Nephron progenitor cell (in vitro differentiated cells): ENCODE results near the gene GRK7.
"Not testable (repeated sequence)": the region's sequence is repeated elsewhere in the genome, so short reads cannot be mapped to it uniquely, and the experiment has no call there.

Experiments used
- DNase-seq: peaks from one replicate; pipeline ENCODE4 v3.0.0; 2021
- H3K27ac Mint-ChIP-seq: 2 replicates; pipeline ENCODE4 v1.8.0; 2021; ENCODE audit warnings: mild to moderate bottlenecking, moderate library complexity, mixed read lengths
- H3K27me3 Mint-ChIP-seq: 2 replicates; pipeline ENCODE4 v1.8.0; 2021; ENCODE audit warnings: mild to moderate bottlenecking, low read depth, mixed read lengths; ENCODE audit not compliant: poor library complexity
- H3K36me3 Mint-ChIP-seq: 2 replicates; pipeline ENCODE4 v1.8.0; 2021; ENCODE audit warnings: low read depth, mixed read lengths
- H3K4me1 Mint-ChIP-seq: 2 replicates; pipeline ENCODE4 v1.8.0; 2021; ENCODE audit warnings: mixed read lengths
- H3K4me3 Mint-ChIP-seq: 2 replicates; pipeline ENCODE4 v1.8.0; 2021; ENCODE audit warnings: mild to moderate bottlenecking, moderate library complexity, mixed read lengths
- H3K9me3 Mint-ChIP-seq: 2 replicates; pipeline ENCODE4 v1.8.0; 2021; ENCODE audit warnings: mild to moderate bottlenecking, moderate library complexity, mixed read lengths
- TF ChIP-seq, protein P1 (sequence below): fragments of 200-600 bp; sonication (generic); IDR thresholded peaks from 2 replicates; pipeline ENCODE4 v1.5.0; 2021; ENCODE audit warnings: antibody characterized with exemption

Gene GRK7

GRCh38 chr3:141739731-141740130 lies 23.5 kb upstream of the GRK7 start:
- Mint-ChIP-seq H3K27ac (peak overlapping the region; percentile 99), H3K4me3 (peak overlapping the region; percentile 93), H3K36me3 (peaks cover 19% of the 10 kb centered on the region), H3K4me1 (peaks cover 42% of the 10 kb centered on the region), H3K27me3 (peaks cover 10% of the 10 kb centered on the region), H3K9me3 (no peaks in the 10 kb centered on the region)
- no peak for DNase-seq
- TF ChIP-seq, protein P1, sequence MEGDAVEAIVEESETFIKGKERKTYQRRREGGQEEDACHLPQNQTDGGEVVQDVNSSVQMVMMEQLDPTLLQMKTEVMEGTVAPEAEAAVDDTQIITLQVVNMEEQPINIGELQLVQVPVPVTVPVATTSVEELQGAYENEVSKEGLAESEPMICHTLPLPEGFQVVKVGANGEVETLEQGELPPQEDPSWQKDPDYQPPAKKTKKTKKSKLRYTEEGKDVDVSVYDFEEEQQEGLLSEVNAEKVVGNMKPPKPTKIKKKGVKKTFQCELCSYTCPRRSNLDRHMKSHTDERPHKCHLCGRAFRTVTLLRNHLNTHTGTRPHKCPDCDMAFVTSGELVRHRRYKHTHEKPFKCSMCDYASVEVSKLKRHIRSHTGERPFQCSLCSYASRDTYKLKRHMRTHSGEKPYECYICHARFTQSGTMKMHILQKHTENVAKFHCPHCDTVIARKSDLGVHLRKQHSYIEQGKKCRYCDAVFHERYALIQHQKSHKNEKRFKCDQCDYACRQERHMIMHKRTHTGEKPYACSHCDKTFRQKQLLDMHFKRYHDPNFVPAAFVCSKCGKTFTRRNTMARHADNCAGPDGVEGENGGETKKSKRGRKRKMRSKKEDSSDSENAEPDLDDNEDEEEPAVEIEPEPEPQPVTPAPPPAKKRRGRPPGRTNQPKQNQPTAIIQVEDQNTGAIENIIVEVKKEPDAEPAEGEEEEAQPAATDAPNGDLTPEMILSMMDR: no peak

DNA sequence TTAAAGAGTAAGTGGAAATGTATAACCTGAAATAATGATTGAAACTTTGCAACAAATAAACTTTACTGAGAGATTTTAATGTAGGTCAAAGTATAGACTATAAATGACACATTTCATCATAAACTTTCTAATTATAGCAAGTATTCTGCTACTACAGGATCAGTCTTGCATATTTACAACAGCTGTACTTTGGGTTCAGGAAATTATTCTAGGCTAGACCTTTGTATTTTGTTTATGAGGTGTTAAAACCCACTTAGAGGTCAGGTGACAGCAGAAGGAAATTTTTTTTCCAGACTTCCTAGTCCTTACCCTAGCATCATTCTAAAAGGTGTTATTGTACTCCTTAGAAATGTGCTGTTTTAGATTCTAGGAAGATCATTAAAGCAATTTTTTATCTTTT lies 22.9 kb upstream of the GRK7 start:
- DNase-seq: no peak
- peak overlapping the region; percentile 93 for H3K4me3 Mint-ChIP-seq
- no peak overlapping the region for H3K27ac Mint-ChIP-seq
- H3K27me3 Mint-ChIP-seq: peaks cover 10% of the 10 kb centered on the region
- peaks cover 25% of the 10 kb centered on the region for H3K36me3 Mint-ChIP-seq
- no peaks in the 10 kb centered on the region for H3K9me3 Mint-ChIP-seq
- peaks cover 42% of the 10 kb centered on the region for H3K4me1 Mint-ChIP-seq
- TF ChIP-seq, protein P1: no peak

GRCh38 chr3:141743305-141743704 lies 19.9 kb upstream of the GRK7 start:
- TF ChIP-seq, protein P1: no peak
- H3K4me1 Mint-ChIP-seq: peaks cover 42% of the 10 kb centered on the region
- peaks cover 1% of the 10 kb centered on the region for H3K27me3 Mint-ChIP-seq
- no peak for DNase-seq
- no peaks in the 10 kb centered on the region for H3K9me3 Mint-ChIP-seq
- no peak overlapping the region for H3K4me3 Mint-ChIP-seq
- H3K36me3 Mint-ChIP-seq: peaks cover 30% of the 10 kb centered on the region
- no peak overlapping the region for H3K27ac Mint-ChIP-seq

GRCh38 chr3:141746962-141747361 lies 16.2 kb upstream of the GRK7 start:
- Mint-ChIP-seq H3K9me3 (no peaks in the 10 kb centered on the region), H3K27me3 (no peaks in the 10 kb centered on the region), H3K36me3 (peaks cover 37% of the 10 kb centered on the region), H3K4me3 (no peak overlapping the region), H3K27ac (no peak overlapping the region), H3K4me1 (peaks cover 19% of the 10 kb centered on the region)
- DNase-seq: no peak
- TF ChIP-seq, protein P1: no peak

DNA sequence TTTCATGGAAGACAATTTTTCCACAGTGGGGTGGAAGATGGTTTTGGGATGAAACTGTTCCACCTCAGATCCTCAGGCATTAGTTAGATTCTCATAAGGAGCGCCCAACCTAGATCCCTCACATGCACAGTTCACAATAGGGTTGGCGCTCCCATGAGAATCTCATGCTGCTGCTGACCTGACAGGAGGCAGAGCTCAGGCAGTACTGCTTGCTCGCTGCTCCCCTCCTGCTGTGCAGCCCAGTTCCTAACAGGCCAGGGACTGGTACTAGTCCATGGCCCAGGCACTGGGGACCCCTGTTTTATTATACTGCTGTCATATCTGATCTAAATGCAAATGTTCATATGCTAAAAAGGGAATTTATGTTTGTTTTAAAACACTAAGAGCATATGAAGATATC lies 9.8 kb upstream of the GRK7 start:
- H3K9me3 Mint-ChIP-seq: no peaks in the 10 kb centered on the region
- DNase-seq: no peak
- no peaks in the 10 kb centered on the region for H3K4me1 Mint-ChIP-seq
- H3K27me3 Mint-ChIP-seq: no peaks in the 10 kb centered on the region
- H3K4me3 Mint-ChIP-seq: no peak overlapping the region
- TF ChIP-seq, protein P1: no peak
- H3K27ac Mint-ChIP-seq: no peak overlapping the region
- peaks cover 7% of the 10 kb centered on the region for H3K36me3 Mint-ChIP-seq

DNA sequence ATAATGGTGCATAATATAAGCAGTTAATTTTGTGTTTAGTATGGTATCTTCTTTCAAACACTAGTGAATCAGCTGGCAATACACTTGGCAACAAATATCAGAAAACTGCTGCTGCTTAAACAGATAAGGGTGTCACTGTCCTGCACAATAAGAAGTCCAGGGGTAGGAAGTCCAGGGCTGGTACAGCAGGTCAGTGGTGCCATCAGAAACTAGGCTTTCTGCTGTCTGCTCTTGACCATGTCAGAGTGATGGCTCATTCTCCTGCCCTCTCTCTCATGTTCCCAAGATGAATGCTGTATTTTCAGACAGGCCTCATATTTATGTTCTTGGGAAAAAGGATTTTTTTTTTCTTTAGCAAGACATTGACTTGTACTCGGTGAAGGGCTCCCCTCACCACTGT lies 9.2 kb upstream of the GRK7 start:
- Mint-ChIP-seq H3K9me3 (no peaks in the 10 kb centered on the region), H3K4me3 (no peak overlapping the region), H3K36me3 (peaks cover 1% of the 10 kb centered on the region), H3K27me3 (no peaks in the 10 kb centered on the region), H3K4me1 (no peaks in the 10 kb centered on the region), H3K27ac (no peak overlapping the region)
- no peak for DNase-seq
- TF ChIP-seq, protein P1: no peak

DNA sequence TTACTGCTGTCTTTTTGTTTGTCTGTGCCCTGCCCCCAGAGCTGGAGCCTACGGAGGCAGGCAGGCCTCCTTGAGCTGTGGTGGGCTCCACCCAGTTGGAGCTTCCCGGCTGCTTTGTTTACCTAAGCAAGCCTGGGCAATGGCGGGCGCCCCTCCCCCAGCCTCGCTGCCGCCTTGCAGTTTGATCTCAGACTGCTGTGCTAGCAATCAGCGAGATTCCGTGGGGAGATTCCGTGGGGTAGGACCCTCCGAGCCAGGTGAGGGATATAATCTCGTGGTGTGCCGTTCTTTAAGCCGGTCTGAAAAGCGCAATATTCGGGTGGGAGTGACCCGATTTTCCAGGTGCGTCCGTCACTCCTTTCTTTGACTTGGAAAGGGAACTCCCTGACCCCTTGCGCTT lies 656 bp upstream of the GRK7 start:
- not testable (repeated sequence) for H3K27ac Mint-ChIP-seq, DNase-seq, H3K4me1 Mint-ChIP-seq, H3K36me3 Mint-ChIP-seq, H3K27me3 Mint-ChIP-seq, H3K4me3 Mint-ChIP-seq, H3K9me3 Mint-ChIP-seq
